Suprapubic skin (tissue), 4 donors: ENCODE measurements around the gene CDH22. TPM values are rescaled to one million over a fixed set of nuclear protein-coding genes. Genes with fewer than 3 reads are reported as not detected.

ENCODE experiments used
- DNase-seq, 2 donors: peaks; one replicate each; pipeline ENCODE4 v3.0.0-alpha.2; 2019; ENCODE audit warnings: low spot score in 2 of 2
- H3K27ac ChIP-seq: fragments of 200-600 bp; sonication (generic); one replicate; pipeline ENCODE4 v1.5.1; 2019
- H3K27me3 ChIP-seq: fragments of 200-600 bp; sonication (generic); one replicate; pipeline ENCODE4 v1.5.1; 2019
- H3K36me3 ChIP-seq: fragments of 200-600 bp; sonication (generic); one replicate; pipeline ENCODE4 v1.5.1; 2019
- H3K4me1 ChIP-seq: fragments of 200-600 bp; sonication (generic); one replicate; pipeline ENCODE4 v1.5.1; 2019
- H3K4me3 ChIP-seq: fragments of 200-600 bp; sonication (generic); one replicate; pipeline ENCODE4 v1.5.1; 2019; ENCODE audit warnings: mild to moderate bottlenecking
- H3K9me3 ChIP-seq: fragments of 200-600 bp; sonication (generic); one replicate; pipeline ENCODE4 v1.5.1; 2019
- EP300 ChIP-seq: sonication (generic); formaldehyde crosslinking; IDR thresholded peaks from one replicate; pipeline ENCODE4 v1.6.1; 2017; ENCODE audit warnings: antibody characterized with exemption
- POLR2A ChIP-seq, 2 donors: fragments of 450-650 bp; IDR thresholded peaks; one replicate each; pipeline ENCODE4 v1.6.1; 2017; ENCODE audit warnings: antibody characterized with exemption in 2 of 2, mild to moderate bottlenecking in 2 of 2, moderate library complexity in 2 of 2
- POLR2AphosphoS5 ChIP-seq, 3 donors: sonication (generic); formaldehyde crosslinking; IDR thresholded peaks; one replicate each; pipeline ENCODE4 v1.6.1; 2017; ENCODE audit warnings: antibody characterized with exemption in 3 of 3
- WGBS: methylation state at CpG from one replicate; pipeline ENCODE4 v1.1.5; 2018; 5-methylcytosine and 5-hydroxymethylcytosine counted together
- total RNA-seq, 4 donors: library from RNA; depleted of rRNA; stranded (reverse); fragments of >200 nt; gene quantifications; one replicate each; pipeline ENCODE4 v1.1.0, GENCODE V29; 2016
- TF ChIP-seq, protein P1 (sequence below), 2 donors: fragments of 200-600 bp in 1 of 2; fragments of 450-650 bp in 1 of 2; sonication (generic) in 1 of 2; IDR thresholded peaks; one replicate each; pipeline ENCODE4 v1.5.1; 2016 to 2019; ENCODE audit warnings: antibody characterized with exemption in 2 of 2, mild to moderate bottlenecking in 1 of 2, moderate library complexity in 1 of 2

CDH22 gene
- total RNA-seq, 4 donors from 2014 or later, result 2.6 to 5.1 (median 3.3) TPM

DNA sequence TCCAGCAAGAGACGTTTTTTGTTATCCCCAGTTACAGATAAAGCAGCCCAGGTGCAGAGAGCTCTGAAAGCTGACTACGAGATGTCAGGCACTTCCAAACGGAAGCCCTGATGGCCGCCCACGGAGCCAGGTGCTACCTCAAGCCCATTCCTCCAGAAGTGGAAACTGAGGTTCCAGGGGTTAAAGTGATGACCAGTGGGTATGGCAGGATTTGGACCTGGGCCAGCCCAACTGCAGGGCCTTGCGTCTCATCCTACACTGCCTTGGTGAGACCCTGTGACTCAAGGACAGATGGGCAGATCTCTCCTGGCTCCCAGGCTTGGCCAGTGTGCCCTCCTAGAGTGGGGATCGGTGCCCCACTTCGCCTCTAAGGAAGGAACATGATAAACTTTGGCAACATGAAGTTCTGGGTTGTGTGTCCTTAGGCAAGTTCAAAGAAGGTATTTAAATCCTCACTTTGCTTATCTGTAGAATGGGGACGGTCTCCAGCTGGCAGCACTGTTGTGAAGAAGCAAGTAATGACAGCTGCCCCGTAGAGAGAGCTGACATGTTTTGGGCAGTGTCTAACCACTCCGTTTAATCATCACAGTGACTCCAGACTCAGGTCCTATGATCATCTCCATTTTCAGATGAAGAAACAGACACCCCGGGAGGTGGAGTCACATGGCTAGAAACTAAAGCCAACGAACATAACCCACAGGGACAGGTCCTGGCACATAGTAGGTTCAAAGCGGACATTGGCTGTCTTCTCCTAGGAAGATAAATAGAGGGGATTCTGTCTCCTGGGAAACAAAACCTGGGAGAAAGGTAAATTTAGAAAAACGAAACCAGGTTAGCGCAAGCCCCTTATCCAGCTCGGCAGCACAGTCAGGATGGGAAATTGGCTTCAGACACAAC is 34.4 kb upstream of the CDH22 start:
- no peaks in the 10 kb centered on the region for H3K9me3 ChIP-seq
- H3K27me3 ChIP-seq, result peaks cover 47% of the 10 kb centered on the region
- H3K4me3 ChIP-seq, result peak overlapping the region; percentile 8
- DNase-seq, result no peak
- 33% methylated on average over 15 of the region's 17 CpGs for WGBS
- TF ChIP-seq, protein P1, sequence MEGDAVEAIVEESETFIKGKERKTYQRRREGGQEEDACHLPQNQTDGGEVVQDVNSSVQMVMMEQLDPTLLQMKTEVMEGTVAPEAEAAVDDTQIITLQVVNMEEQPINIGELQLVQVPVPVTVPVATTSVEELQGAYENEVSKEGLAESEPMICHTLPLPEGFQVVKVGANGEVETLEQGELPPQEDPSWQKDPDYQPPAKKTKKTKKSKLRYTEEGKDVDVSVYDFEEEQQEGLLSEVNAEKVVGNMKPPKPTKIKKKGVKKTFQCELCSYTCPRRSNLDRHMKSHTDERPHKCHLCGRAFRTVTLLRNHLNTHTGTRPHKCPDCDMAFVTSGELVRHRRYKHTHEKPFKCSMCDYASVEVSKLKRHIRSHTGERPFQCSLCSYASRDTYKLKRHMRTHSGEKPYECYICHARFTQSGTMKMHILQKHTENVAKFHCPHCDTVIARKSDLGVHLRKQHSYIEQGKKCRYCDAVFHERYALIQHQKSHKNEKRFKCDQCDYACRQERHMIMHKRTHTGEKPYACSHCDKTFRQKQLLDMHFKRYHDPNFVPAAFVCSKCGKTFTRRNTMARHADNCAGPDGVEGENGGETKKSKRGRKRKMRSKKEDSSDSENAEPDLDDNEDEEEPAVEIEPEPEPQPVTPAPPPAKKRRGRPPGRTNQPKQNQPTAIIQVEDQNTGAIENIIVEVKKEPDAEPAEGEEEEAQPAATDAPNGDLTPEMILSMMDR (IDR thresholded peaks at IDR 0.05), result no peak
- TF ChIP-seq POLR2AphosphoS5 (IDR thresholded peaks at IDR 0.05) (no peak), EP300 (no peak), POLR2A (IDR thresholded peaks at IDR 0.05) (no peak)
- peaks cover 6% of the 10 kb centered on the region for H3K36me3 ChIP-seq
- no peak overlapping the region for H3K27ac ChIP-seq
- peaks cover 14% of the 10 kb centered on the region for H3K4me1 ChIP-seq

DNA sequence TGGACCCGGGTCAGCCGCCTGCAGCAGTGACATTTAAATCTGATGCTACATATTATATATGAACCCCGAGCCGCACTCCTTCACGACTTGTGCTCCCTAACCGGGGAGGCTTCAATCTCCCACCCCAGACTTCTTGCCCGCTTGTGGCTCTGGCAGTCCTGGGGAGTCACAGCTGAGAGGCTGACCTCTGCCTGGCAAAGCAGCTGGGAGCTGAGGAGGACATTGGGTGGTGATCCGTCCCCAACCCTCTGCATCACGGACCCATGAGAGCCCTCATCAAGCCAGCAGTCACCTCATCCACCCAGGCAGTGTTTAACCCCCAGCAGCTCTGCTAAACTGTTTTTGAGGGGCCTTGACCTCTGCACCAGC is 33.7 kb upstream of the CDH22 start:
- 57% methylated on average over 2 of the region's 9 CpGs for WGBS

DNA sequence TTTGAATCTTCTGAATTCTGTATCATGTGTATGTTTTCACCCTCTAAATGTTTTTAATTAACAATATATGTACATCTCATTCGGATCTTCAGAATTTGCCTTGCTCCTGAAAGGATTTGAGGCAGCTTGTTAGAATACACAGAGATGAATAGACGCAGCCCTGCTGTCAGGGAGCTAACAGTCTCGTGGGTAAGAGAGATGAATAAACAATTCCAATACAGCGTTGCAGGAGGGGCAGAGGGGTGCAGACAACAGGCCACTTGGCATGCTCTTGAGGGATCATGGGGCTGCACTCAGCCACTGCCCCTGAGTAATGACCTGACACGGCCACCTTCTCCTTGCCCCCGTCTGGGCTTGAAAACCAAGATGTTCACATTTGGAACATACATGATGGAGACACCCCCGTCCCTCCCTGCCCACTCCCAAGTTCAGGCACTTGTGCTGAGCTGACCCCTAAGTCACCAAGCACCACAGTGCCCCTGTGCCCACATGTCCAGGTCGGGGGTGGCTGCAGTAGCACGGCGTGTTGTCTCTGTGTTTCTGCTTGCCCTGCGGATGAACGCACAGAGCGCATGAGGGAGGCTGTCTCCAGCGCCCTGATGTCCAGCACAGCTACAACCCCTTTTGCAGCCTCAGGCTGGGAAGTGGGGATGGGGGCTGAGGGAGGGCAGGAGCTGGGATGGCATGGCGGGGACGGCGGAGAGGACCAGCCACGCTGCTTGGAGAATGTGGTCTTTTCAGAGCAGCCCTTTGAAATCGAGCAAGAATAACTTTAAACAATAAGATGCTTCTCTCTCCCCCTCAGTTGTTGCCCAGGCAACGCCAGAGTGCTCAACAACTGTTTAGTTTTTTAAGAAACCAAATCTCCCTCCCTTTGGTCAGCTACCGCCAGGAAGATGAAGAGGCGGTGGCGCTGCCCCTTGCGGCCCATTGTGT is 33.0 kb upstream of the CDH22 start:
- TF ChIP-seq POLR2A (IDR thresholded peaks at IDR 0.05), result no peak
- TF ChIP-seq EP300, result no peak
- TF ChIP-seq POLR2AphosphoS5 (IDR thresholded peaks at IDR 0.05), result no peak
- TF ChIP-seq, protein P1 (IDR thresholded peaks at IDR 0.05), result no peak
- no peaks in the 10 kb centered on the region for H3K9me3 ChIP-seq
- H3K4me3 ChIP-seq, result no peak overlapping the region
- no peak for DNase-seq
- 61% methylated on average over 24 of the region's 24 CpGs for WGBS
- peaks cover 2% of the 10 kb centered on the region for H3K36me3 ChIP-seq
- H3K27me3 ChIP-seq, result peaks cover 55% of the 10 kb centered on the region
- H3K4me1 ChIP-seq, result peaks cover 14% of the 10 kb centered on the region
- H3K27ac ChIP-seq, result no peak overlapping the region

More for the DNA sequence above, 33.7 kb upstream of the CDH22 start:
- H3K4me3 ChIP-seq, result no peak overlapping the region
- H3K4me1 ChIP-seq, result peaks cover 14% of the 10 kb centered on the region
- H3K27ac ChIP-seq, result no peak overlapping the region
- TF ChIP-seq, protein P1 (IDR thresholded peaks at IDR 0.05), result no peak
- TF ChIP-seq EP300, result no peak
- no peak for TF ChIP-seq POLR2A (IDR thresholded peaks at IDR 0.05)
- no peak for TF ChIP-seq POLR2AphosphoS5 (IDR thresholded peaks at IDR 0.05)
- H3K27me3 ChIP-seq, result peaks cover 51% of the 10 kb centered on the region
- H3K9me3 ChIP-seq, result no peaks in the 10 kb centered on the region
- no peak for DNase-seq
- H3K36me3 ChIP-seq, result peaks cover 6% of the 10 kb centered on the region

DNA sequence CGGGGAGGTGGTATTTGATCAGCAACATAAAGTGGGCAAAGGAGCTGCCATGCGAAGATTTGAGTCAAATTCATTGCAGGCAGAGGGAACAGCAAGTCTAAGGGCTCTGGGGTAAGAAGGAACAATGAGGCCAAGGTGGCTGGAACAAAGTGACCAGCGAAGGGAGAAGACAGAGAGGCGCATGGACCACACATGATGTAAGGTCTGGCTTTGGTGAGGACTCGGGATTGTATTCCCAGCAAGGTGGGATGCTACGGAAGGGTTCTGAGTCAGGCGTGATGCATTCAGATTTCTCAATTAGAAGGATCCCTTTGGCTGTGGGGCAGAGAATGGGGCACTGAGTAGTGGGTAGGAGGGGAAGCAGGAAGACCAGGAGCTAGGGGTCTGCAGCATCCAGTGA is 30.7 kb upstream of the CDH22 start:
- H3K9me3 ChIP-seq, result no peaks in the 10 kb centered on the region
- no peak overlapping the region for H3K27ac ChIP-seq
- WGBS, result 83% methylated on average over 7 of the region's 7 CpGs
- DNase-seq, result no peak
- no peak for TF ChIP-seq POLR2AphosphoS5 (IDR thresholded peaks at IDR 0.05)
- no peak for TF ChIP-seq EP300
- TF ChIP-seq, protein P1 (IDR thresholded peaks at IDR 0.05), result no peak
- TF ChIP-seq POLR2A (IDR thresholded peaks at IDR 0.05), result no peak
- no peak overlapping the region for H3K4me3 ChIP-seq
- H3K4me1 ChIP-seq, result peaks cover 15% of the 10 kb centered on the region
- H3K36me3 ChIP-seq, result no peaks in the 10 kb centered on the region
- H3K27me3 ChIP-seq, result peaks cover 68% of the 10 kb centered on the region
